NCI-H1930 (cell line): ENCODE results near the gene FAM50A.
A peak's percentile ranks its signal among the peaks of the same experiment; 100 is the strongest.

Experiments
- DNase-seq, 2 experiments: peaks; one replicate each; lab custom pipeline; 2025; lab: John Stamatoyannopoulos, UW

FAM50A gene

DNA sequence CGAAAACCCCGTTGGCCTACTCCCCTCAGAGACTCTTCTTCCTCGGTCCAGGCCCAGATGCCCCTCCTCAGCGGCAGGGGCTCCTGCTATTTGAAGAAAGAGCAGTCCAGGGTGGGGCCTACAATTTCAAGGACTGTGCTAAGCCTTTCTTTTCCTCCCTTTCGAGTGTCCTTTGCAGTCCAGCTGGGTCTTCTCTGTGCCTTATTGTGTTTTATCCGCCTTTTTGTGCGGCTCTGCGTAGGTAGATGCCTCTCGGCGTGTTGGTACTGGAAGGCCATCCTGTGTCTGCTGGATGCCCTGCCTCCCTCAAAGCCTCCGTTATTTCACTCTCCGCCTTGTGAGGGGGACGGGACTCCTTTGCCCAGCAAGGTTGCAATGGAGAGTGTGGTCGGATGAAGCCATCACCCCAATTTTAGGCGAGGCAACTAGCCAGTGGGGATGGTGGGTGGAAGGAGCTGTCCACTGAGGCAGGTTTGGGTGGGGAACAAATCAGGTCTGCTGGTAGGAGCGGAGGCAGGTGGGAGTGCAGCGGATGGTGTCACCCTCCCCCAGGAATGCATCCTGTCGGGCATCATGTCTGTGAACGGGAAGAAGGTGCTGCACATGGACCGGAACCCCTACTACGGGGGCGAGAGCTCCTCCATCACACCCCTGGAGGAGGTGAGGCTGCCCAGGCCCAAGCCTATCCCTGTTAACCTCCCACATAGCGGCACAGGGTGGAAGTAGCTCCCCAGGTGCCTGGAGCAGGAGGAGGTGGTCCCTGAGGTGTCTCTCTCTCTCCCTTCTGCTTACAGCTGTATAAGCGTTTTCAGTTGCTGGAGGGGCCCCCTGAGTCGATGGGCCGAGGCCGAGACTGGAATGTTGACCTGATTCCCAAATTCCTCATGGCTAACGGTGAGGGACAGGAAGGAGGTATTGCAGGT is 5.7 kb upstream of the FAM50A start:
- no peak for DNase-seq

DNA sequence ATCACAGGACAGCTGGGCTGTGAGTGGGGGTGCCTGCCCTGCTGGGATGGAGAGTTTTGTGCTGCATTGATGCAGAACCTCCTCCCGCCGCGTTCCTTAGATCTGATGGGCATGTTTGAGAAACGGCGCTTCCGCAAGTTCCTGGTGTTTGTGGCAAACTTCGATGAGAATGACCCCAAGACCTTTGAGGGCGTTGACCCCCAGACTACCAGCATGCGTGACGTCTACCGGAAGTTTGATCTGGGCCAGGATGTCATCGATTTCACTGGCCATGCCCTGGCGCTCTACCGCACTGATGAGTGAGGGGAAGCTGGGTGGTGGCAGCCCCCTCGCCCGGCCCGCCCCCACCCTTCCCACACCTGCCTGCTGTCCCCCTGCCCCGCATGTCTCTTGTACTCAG is 4.1 kb upstream of the FAM50A start:
- no peak for DNase-seq

DNA sequence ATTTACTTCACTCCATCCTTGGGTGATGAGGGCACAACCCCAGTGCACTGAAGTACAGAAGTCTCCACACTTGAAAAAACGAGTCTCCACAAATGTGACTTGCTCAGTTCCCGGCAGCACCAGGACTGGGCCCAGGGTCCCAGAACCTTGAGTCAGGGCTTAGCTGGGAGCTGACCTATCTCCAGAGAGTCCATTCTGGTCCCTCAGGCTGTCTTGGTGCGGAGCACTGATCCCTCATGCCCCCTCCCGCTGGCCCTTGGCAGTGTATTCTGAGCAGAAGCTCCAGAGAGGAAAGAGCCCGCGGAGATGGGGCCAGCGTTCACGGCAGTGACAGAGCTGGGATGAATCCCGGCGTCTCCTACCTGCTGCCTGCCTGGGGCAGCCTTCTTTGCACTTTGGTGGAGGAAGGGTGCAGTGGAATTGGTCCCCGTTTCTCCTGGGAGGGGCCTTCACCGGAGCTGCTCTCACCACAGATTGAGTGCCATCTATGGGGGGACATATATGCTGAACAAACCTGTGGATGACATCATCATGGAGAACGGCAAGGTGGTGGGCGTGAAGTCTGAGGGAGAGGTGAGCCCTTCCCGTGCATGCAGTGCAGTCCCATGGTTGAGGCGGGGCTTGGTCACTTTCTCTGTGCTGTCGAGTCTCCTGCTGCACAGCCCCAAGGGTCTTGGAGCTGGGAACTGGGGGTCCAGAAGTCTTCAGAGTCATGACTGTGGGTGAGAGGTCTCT is 3.2 kb upstream of the FAM50A start:
- no peak for DNase-seq

DNA sequence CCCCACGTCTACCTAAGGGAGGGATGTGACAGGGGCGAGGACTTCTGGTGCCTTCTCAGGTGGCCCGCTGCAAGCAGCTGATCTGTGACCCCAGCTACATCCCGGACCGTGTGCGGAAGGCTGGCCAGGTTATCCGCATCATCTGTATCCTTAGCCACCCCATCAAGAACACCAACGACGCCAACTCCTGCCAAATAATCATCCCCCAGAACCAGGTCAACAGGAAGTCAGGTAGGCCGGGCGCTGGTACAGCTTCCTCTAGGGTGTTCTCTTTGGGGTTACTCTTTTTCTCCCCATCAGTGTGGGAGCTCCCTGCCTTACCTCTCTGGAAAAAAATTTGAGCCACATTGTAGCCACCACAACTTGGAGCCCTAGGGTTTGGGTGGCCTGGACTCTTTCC is 2.4 kb upstream of the FAM50A start:
- no peak for DNase-seq

DNA sequence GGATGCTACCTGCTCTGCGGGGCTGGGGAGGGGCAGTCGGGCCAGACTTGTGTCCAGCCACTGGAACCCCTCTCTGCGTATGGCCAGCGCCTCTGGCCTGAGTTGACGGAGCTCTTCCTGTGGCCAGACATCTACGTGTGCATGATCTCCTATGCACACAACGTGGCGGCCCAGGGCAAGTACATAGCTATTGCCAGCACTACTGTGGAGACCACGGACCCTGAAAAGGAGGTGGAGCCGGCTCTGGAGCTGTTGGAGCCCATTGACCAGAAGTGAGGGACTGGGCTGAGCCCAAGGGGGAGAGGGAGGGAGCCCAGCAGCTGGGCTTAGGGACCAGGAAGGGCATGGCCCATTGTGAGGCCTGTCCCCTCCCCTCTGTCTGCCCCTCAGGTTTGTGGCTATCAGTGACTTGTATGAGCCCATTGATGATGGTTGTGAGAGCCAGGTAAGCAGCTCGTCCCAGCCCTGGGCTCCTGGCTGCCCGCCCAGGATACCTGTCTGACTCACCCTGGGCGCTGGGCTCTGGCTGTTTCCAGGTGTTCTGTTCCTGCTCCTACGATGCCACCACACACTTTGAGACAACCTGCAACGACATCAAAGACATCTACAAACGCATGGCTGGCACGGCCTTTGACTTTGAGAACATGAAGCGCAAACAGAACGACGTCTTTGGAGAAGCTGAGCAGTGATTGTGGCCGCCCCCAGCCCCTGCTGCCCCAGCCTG is 1.8 kb upstream of the FAM50A start:
- DNase-seq = no peak

DNA sequence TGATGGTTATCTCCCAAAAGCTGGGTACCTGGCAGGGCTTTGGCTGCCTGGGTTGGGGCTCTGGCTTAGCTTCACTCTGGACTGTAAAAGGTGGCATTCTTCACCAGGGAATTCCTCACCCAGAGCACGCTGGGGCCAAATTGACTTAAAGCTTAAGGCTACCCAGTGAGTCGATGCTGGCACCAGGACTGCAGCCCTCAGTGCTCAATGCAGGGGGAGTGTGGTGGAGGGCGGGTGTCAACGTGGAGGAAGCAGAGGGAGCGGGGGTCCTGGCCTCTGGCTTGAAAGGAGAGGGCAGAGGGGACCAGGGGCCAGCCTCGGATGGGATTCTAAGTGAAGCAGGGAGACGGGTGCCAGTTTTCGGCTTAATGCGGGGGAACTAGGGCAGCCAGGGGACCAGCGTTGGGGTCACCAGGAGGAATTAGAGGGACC is 446 bp upstream of the FAM50A start:
- no peak for DNase-seq

DNA sequence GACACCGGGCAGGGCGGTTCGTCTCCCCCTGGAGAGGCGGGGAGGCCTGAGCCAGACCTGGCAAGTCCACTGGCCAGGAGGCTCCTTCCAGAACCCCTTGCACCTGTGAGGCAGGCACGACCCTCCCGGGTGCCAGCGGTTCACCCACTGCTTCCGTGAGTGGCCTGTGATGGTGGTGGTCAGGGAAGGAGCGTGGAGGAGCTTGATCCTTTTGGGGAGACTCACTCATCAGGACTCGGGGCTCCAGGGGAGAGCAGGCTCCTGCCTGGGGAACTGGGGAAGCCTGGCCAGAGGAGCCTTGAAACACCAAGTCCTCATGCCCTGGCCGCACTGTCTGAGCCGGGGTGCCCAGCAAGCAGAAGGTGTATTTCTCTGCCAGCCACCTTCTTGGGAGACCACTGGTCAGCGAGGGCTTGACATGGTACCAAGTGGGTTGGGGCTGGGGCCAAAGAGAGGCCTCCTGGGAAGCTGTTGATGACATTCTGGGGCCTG is 860 bp downstream of the FAM50A start:
- DNase-seq = no peak

DNA sequence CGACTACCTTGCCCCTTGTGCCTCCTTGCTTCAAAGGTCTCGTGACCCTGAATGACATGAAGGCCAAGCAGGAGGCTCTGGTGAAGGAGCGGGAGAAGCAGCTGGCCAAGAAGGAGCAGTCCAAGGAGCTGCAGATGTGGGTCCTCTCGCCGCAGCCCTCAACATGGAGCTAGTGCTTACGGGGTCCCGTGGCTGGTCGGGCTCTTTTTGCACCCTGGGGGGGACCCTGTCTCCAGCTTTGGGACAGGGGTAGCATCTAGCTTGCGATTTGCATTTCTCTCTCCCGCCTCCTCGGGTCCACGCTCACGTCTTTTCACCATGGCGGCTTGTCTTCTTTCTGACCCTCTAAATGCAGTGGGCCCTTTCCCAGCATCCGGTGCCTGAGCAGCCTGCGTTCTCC is 1.8 kb downstream of the FAM50A start:
- DNase-seq = no peak

DNA sequence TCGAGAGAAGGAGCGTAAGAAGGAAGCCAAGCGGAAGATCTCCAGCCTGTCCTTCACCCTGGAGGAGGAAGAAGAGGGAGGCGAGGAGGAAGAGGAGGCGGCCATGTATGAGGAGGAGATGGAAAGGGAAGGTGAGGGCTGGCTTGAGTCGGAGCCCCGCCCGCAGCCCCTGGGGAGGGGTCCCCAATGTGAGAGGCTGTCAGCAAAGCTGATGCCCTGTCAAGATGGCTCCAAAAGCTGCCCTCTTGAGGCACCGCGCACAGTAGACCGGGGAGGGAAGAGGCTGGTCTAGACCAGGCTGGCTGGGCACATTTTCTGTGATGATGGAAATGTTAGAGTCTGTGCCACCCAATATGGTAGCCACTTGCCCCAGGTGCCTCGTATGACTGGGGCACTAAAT is 2.5 kb downstream of the FAM50A start:
- DNase-seq = no peak

DNA sequence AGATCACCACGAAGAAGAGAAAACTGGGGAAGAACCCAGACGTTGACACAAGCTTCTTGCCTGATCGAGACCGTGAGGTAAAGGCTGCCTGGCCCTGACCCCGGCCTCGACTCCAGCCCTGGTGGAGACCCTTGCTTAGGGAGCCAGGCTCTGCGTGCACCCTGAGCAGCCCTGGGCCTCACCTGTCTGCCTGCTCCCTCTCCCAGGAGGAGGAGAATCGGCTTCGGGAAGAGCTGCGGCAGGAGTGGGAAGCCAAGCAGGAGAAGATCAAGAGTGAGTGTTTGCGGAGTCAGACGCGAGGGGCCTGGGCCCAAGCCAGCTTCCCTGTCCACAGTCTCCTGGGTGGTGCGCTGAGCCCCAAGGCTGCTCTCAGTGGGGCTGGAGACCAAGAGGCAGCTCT is 4.5 kb downstream of the FAM50A start:
- no peak for DNase-seq

DNA sequence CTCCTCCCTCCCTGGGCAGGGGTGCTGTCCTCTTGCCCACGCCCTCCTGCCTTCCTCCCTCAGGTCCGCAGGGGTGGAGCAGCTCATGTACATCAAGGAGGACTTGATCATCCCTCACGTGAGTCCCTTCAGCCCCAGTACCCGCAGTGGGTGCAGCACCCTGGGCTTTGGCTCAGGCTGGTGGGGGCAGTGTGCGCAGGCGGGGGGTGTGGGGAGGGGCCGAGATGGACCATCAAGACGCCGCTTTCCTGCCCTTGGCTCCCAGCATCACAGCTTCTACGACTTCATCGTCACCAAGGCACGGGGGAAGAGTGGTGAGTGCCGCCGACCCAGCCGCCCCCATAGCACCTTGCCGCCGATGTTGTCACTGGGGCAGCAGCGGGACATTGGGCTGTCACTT is 5.7 kb downstream of the FAM50A start:
- DNase-seq = no peak

DNA sequence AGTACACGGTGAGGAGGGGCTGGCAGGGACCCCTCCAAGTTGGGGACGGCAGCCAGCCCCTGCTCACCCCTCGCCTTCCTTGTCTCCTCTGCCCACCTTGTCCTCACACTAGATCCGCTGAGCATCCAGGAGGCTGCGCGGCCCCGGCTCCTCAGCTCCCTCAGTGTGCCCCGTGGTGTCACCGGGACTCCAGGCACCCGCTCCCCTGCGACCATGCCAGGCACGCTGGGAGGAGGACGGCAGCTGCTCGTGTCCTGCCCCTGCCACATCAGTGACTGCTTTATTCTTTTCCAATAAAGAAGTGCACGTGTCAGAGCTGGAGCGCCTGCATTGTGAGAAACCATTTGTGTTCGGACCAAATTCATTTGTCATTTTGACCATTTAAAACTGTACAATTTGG is 6.4 kb downstream of the FAM50A start:
- DNase-seq = no peak

DNA sequence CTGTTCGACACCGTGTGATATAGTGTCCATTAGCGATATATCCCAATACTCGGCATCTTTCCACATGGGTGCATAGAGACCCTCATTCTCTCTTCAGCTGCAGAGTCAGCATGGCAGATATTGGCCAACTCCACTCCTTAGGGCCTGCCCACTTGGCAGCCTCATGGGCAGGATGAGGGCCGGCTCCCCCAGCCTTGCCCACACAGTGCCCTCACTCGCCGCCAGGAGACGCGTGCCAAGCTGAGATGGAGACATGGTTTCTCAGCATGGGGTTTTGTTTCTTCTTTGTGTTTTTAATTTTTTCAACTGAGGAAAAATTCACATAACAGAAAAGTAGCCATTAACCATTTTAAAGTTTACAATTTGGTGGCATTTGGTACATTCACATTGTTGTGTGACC is 8.9 kb downstream of the FAM50A start:
- DNase-seq = no peak

DNA sequence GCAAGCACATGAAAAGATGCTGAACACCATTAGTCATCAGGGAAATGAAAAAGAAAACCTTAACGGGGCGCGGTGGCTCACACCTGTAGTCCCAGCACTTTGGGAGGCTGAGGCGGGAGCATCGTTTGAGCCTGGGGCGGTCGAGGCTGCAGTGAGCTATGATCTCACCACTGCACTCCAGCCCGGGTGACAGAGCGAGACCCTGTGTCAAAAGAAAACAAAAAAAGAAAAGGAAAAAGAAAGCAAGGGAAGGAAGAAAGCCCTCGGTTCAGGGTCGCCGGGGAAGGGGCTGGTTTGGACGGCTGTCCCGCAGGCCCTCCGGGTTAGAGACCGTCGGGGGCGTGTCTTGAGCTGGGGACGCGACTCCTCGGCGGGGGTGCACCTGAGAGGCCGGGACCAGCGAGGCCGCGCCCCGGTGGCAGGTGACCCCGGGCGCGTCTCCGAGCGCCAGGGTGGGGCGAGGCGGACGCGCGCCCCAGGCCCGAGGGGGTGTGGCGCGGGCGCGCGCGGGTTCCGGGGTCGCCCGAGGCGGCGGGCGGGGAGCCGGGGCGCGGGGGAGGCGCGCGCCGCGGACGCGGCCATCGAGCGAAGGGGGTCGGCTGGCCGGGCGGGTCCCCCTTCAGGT is 13.7 kb downstream of the FAM50A start:
- peak; percentile 32 to 65 for DNase-seq

DNA sequence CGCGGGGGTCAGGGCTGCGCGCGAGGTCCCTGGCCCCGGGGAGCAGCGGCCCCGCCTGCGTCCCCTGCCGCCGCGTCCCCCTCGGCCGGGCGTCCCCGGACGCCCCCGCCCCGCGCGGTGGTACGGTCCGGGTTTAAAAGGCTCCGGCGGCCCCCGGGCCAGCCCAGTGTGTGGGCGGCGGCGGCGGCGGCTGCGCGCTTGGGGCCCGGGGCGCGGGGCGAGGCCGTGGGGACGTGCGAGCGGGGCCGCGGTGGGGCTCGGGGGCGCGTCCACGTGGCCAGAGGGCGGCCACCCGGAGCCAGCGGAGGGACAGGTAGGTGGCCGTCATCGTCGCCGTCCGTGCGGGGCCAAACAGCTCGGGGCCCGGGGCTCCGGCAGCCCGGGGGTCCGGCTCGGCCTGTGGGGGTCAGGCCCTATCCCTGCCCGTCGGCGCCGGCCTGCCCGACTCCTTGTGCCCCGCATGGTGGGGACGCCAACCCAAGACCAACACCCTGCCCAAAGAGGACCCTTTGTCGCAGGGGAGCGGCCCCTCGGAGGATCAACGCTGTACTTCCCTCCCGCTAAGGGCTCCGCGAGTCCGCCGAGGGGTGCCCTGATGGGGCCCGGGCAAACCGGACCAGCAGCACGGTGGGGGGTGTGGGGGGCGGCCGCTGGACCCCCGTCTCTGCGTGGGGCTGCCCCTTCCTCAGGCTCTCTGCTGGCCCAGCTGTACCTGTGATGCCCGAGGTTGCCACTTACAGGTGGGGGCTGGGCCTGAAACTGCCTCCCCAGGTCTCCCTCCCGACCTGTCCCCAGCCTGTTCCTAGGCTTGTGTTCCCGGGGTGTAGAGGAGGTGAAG is 14.4 kb downstream of the FAM50A start, which contains the start of gene PLXNA3:
TSS of gene PLXNA3 (plus strand) at position 166 of the 838 bp plus-strand sequence. CDS start 1,903 bp downstream, outside the sequence.
- peak; percentile 16 to 61 for DNase-seq

DNA sequence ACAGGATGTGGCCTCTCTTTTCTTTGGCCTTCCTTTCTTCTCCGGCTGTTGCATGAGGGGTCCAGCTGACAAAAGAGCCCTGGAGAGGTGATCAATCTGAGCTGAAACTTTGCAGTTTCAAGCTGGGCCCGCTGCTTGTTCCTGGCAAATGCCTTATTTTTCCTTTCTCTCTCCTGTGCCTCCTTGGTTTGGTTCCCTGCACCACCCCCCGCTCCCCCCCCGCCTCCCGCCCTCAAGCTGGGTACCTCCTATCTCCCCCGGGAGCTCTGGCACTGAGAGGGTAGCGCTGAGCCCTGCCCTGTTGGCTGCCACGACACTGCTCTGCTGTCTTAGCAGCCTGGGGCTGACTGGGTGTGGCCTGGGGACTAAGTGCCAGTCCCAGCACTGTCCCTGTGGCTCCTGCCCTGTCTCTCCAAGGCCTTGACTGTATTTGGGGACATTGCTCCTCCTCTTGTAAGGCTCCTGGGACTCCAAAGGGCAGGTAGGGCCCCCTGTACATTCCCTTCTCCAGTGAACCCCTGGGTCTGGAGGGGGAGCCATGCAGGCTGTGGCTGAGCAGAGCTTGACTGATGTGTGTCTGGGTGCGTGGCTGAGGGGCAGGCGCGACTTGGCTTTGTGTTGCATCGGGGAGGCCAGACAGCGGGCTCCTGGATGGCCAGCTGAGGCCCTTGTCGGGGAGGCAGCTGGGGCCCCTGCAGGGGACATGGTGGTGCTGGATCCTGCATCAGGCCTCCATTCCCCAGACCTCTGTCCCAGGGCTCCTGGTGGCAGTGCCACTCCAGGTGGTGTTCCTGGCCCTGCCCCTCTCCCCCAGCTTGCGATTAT is 15.2 kb downstream of the FAM50A start:
- no peak for DNase-seq

DNA sequence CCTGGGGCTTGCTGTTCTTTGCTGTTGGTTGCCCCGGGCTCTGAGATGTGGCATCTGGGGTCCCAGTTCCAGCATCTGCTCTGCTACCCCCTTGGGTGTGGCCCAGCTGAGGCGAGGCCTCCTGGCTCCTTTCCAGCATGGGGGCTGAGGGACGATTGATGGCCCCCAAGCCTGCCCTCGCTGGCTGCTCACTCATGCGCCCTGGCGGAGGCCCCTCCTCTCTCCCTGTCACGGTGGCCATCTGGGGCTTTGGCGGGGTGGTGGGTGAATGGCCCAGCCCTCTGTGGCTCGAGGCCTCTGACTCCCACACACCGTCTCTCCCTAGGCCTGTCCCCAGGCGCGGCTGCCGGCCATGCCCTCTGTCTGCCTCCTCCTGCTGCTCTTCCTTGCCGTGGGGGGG is 15.9 kb downstream of the FAM50A start:
- no peak for DNase-seq

DNA sequence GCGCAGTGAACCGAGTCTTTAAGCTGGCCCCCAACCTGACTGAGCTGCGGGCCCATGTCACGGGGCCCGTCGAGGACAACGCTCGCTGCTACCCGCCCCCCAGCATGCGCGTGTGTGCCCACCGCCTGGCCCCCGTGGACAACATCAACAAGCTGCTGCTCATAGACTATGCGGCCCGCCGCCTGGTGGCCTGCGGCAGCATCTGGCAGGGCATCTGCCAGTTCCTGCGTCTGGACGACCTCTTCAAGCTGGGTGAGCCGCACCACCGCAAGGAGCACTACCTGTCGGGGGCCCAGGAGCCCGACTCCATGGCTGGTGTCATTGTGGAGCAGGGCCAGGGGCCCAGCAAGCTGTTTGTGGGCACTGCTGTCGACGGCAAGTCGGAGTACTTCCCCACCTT is 16.4 kb downstream of the FAM50A start:
- DNase-seq = no peak

DNA sequence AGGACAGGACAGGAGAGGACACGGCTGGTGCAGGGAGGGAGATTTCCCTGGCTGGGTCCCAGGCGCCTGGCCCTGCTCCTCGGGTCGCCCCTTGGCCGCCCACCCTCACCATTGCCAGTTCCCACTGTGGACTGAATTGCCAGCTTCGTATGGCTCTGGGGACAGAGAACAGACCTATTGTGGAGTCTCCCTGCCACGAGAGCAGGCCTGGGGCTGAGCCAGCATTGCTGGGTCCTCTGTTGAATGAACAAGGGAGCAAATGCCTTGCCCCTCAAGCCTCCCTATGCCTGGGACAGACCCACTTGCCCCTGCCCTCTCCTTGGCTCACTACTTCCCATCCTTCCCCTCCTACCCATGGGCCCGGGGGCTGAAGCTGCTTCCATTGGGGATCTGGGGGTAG is 18.5 kb downstream of the FAM50A start:
- DNase-seq = no peak

DNA sequence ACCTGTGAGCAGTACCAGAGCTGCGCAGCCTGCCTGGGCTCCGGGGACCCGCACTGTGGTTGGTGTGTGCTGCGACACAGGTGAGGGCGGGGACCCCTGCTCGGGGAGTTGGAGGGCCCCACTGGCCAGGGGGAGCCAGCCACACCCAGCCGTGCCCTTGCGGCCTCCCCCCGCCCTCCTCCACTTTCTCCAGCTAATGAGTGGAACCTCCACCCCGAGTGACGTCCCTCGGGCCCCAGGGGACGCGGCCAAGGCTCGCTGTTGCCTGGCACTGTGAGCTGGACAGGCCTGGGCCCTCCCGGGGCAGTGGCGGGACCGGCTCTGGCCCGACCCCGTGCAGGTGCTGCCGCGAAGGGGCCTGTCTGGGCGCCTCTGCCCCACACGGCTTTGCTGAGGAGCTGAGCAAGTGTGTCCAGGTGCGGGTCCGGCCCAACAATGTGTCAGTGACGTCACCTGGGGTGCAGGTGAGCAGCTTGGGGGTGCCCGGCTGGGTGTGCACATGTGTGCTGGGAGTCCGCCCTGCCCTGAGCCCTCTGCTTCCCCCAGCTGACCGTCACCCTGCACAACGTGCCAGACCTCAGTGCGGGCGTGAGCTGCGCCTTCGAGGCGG is 19.8 kb downstream of the FAM50A start:
- DNase-seq = no peak
